K562 (cell line): ENCODE results near the gene TMEM266. TPM values are rescaled to one million over a fixed set of nuclear protein-coding genes. Genes with fewer than 3 reads are reported as not detected.

ENCODE experiments used
- ATAC-seq: fragments of 200-7000 bp; cut with Tn5 transposase; 3 replicates; pipeline ENCODE4 v1.9.1; 2020; ENCODE audit warnings: moderate library complexity
- BruUV-seq: library from RNA; stranded (reverse); fragments of 400-500 nt; replicated peaks from 2 replicates; lab custom pipeline; 2021; lab: Mats Ljungman, UMichigan
- CTCF ChIA-PET: fragments of 300-600 bp; formaldehyde crosslinking; extraction: SDS; loops from one replicate; lab custom pipeline; 2021; ENCODE audit warnings: low intra/inter-chr PET ratio; lab: Yijun Ruan, JAX
- POLR2A ChIA-PET: fragments of 300-600, 350-650 bp; sonication (Branson Sonifier 250); formaldehyde crosslinking; extraction: SDS; loops from one replicate; lab custom pipeline; 2021; ENCODE audit warnings: antibody characterized with exemption, inconsistent platforms; lab: Yijun Ruan, JAX
- DNase-seq, 4 experiments: peaks; one replicate each; pipeline versions ENCODE4 v3.0.0 to v3.0.0-alpha.2; 2011 to 2018; ENCODE audit warnings: low spot score in 3 of 4, mixed read lengths in 3 of 4; ENCODE audit errors: extremely low read depth in 1 of 4
- FAIRE-seq: peaks from 2 replicates; lab custom pipeline; 2011; peaks lifted over from hg19 to GRCh38; lab: Jason Lieb, UNC
- H2AFZ ChIP-seq: 2 replicates; pipeline ENCODE4 v1.6.0; 2011; ENCODE audit warnings: low read depth, low read length, control low read depth, inconsistent platforms
- H3K27ac ChIP-seq: fragments of 200-600 bp; 3 replicates; pipeline ENCODE4 v1.8.0; 2011; ENCODE audit warnings: low read depth, mild to moderate bottlenecking, control low read depth, inconsistent platforms, low read length, moderate library complexity, mixed read lengths; ENCODE audit errors: extremely low read depth
- H3K27me3 ChIP-seq, 2 experiments: fragments of 300-600 bp in 1 of 2; 2 replicates in 1 of 2; 3 replicates in 1 of 2; pipeline versions ENCODE4 v1.6.0 to v1.8.0; 2011; ENCODE audit warnings: inconsistent platforms in 2 of 2, low read length in 2 of 2, mild to moderate bottlenecking in 1 of 2, mixed read lengths in 1 of 2, moderate library complexity in 1 of 2; ENCODE audit not compliant: control insufficient read depth in 2 of 2, insufficient read depth in 2 of 2
- H3K36me3 ChIP-seq: fragments of 300-600 bp; 3 replicates; pipeline ENCODE4 v1.8.0; 2011; ENCODE audit warnings: mild to moderate bottlenecking, low read length, inconsistent platforms; ENCODE audit not compliant: control insufficient read depth, insufficient read depth
- H3K4me1 ChIP-seq, 2 experiments: fragments of 200-600 bp in 1 of 2; replicated peaks in 1 of 2; 2 replicates in 1 of 2; 3 replicates in 1 of 2; pipeline versions ENCODE4 v1.5.1 to v1.8.0; 2011; ENCODE audit warnings: inconsistent platforms in 2 of 2, low read length in 2 of 2, mild to moderate bottlenecking in 1 of 2, mixed read lengths in 1 of 2, moderate library complexity in 1 of 2; ENCODE audit not compliant: control insufficient read depth in 2 of 2, insufficient read depth in 2 of 2
- H3K4me2 ChIP-seq: 2 replicates; pipeline ENCODE4 v1.6.1; 2011; ENCODE audit warnings: low read length, control low read depth, inconsistent platforms, mixed read lengths; ENCODE audit not compliant: insufficient read depth
- H3K4me3 ChIP-seq: fragments of 200-600 bp; sonication (generic), shearing (Covaris generic); 2 replicates; pipeline ENCODE4 v1.5.1; 2016; ENCODE audit warnings: control low read depth, inconsistent platforms
- H3K79me2 ChIP-seq: fragments of 200-600 bp; 3 replicates; pipeline ENCODE4 v1.8.0; 2011; ENCODE audit warnings: low read length, inconsistent platforms; ENCODE audit not compliant: control insufficient read depth, insufficient read depth
- H3K9ac ChIP-seq, 2 experiments: 2 replicates each; pipeline versions ENCODE4 v1.6.0 to v1.6.1; 2011; ENCODE audit warnings: low read depth in 2 of 2, low read length in 2 of 2, control low read depth in 1 of 2, inconsistent platforms in 1 of 2, mild to moderate bottlenecking in 1 of 2, mixed read lengths in 1 of 2; ENCODE audit not compliant: insufficient read depth in 1 of 2
- H3K9me1 ChIP-seq: one replicate; pipeline ENCODE4 v1.6.0; 2011; ENCODE audit warnings: inconsistent platforms, mild to moderate bottlenecking, low read length, moderate library complexity; ENCODE audit not compliant: control insufficient read depth, insufficient read depth
- H3K9me3 ChIP-seq: replicated peaks from 2 replicates; pipeline ENCODE4 v1.5.1; 2011; ENCODE audit warnings: low read depth, low read length, inconsistent platforms; ENCODE audit not compliant: control insufficient read depth, insufficient read depth
- H4K20me1 ChIP-seq: replicated peaks from 2 replicates; pipeline ENCODE4 v1.6.1; 2011; ENCODE audit warnings: low read length, inconsistent platforms, mixed read lengths; ENCODE audit not compliant: control insufficient read depth, insufficient read depth
- CEBPZ ChIP-seq: fragments of 150-350 bp; IDR thresholded peaks from 2 replicates; pipeline ENCODE4 v1.6.1; 2014; ENCODE audit warnings: low read depth, mild to moderate bottlenecking, low read length, borderline replicate concordance
- EP300 ChIP-seq: IDR thresholded peaks from 2 replicates; pipeline ENCODE4 v1.6.1; 2012; ENCODE audit warnings: low read length, improper control_type of control experiment
- MCM7 ChIP-seq, 2 experiments: fragments of 450-650 bp; IDR thresholded peaks; 2 replicates each; pipeline ENCODE4 v1.6.1; 2016 to 2018
- SMARCA4 ChIP-seq: fragments of 450-650 bp; IDR thresholded peaks from 2 replicates; pipeline ENCODE4 v1.6.1; 2016
- SOX6 ChIP-seq: fragments of 450-650 bp; IDR thresholded peaks from 2 replicates; pipeline ENCODE4 v1.6.1; 2014; ENCODE audit warnings: mild to moderate bottlenecking
- STAT5A ChIP-seq: IDR thresholded peaks from 2 replicates; pipeline ENCODE4 v1.6.1; 2012; ENCODE audit warnings: low read length, inconsistent platforms, borderline replicate concordance
- ZBTB9 ChIP-seq: fragments of 450-650 bp; formaldehyde crosslinking; IDR thresholded peaks from 2 replicates; pipeline ENCODE4 v1.4.0; 2020; ENCODE audit warnings: mild to moderate bottlenecking, moderate library complexity
- WGBS: fragments of 100-300 bp; shearing (Covaris generic); methylation state at CpG from one replicate; pipeline ENCODE4 v1.1.6; 2016; ENCODE audit warnings: low coverage, mixed read lengths; ENCODE audit not compliant: insufficient coverage; ENCODE audit errors: missing lambda C conversion rate; 5-methylcytosine and 5-hydroxymethylcytosine counted together
- in situ Hi-C: fragments of 300-500 bp; cut with MboI; formaldehyde crosslinking; loops from 4 replicates; pipeline ENCODE4 v1.15.0; 2018; ENCODE audit warnings: inconsistent platforms, mixed read lengths
- intact Hi-C: fragments of 100-400 bp; cut with micrococcal nuclease; formaldehyde crosslinking; loops from 2 replicates; pipeline ENCODE4 v1.14.2; 2022
- polyA plus RNA-seq, 8 experiments: library from polyadenylated mRNA; depleted of rRNA in 4 of 8; stranded (reverse) in 5 of 8; unstranded in 3 of 8; fragments of >200 nt; fragmentation: Nextera tagmentation in 2 of 8; fragmentation: Illumina TruSeq in 1 of 8; extraction: Ambion mirVana in 2 of 8; extraction: Trizol in 1 of 8; gene quantifications; 2 replicates each; pipeline versions ENCODE4 v1.2.1 to v1.2.3, GENCODE V29; 2011 to 2014; ENCODE audit warnings: inconsistent platforms in 1 of 8, missing spikeins in 1 of 8
- total RNA-seq, 7 experiments: library from RNA; depleted of rRNA in 6 of 7; stranded (reverse); fragments of >200 nt in 6 of 7; fragmentation: Illumina TruSeq in 2 of 7; extraction: Trizol in 2 of 7; gene quantifications; 2 replicates each; pipeline versions ENCODE4 v1.2.1 to v1.2.3, GENCODE V29; 2011 to 2021; ENCODE audit warnings: low replicate concordance in 1 of 7
- TF ChIP-seq, protein P1 (sequence below), 2 experiments: fragments of 450-650 bp in 1 of 2; sonication (generic) in 1 of 2; formaldehyde crosslinking in 1 of 2; IDR thresholded peaks; 2 replicates each; pipeline versions ENCODE4 v1.7.1 to v1.9.0; 2016 to 2022; ENCODE audit warnings: inconsistent platforms in 1 of 2, mild to moderate bottlenecking in 1 of 2, missing genetic modification reagents in 1 of 2

The TMEM266 gene
- total and polyA plus RNA-seq, 9 of the 15 experiments (the other 6 are each of a cell fraction or from before 2014, with no cell fraction given) = not detected

GRCh38 chr15:76135516-76135915 lies 75.7 kb downstream of the TMEM266 start:
- CTCF ChIA-PET = no interaction called here
- intact Hi-C loops (loop anchor here (10.0 kb wide), 1 partner anchor 181 kb away; no protein-coding TSS in a partner anchor), in situ Hi-C loops (no loop called here)
- Histone ChIP-seq H3K9ac (no peak overlapping the region), H3K4me1 (no peaks in the 10 kb centered on the region; a peak in 1 of 5 replicates), H3K36me3 (no peaks in the 10 kb centered on the region), H3K27me3 (peaks cover 18 to 62% of the 10 kb centered on the region in 2 experiments), H3K4me3 (no peak overlapping the region), H3K9me1 (no peaks in the 10 kb centered on the region), H3K79me2 (no peaks in the 10 kb centered on the region), H3K9me3 (no peaks in the 10 kb centered on the region), H2AFZ (no peak overlapping the region), H3K4me2 (no peak overlapping the region), H4K20me1 (0 out of 2 replicates have a peak, but pooled peaks cover 6% of the 10 kb centered on the region), H3K27ac (no peak overlapping the region)
- no peak for FAIRE-seq
- no TSS peak for BruUV-seq
- WGBS = 11% methylated on average over 2 of the region's 2 CpGs
- POLR2A ChIA-PET = interaction anchor here (1.4 kb wide), 1 partner anchor 12 kb away, joined by 4 read pairs; no protein-coding TSS in a partner anchor
- no peak for DNase-seq
- ATAC-seq = no peak
- TF ChIP-seq ZBTB9 (CRISPR knock-in tag) = no peak
- TF ChIP-seq SOX6 = no peak
- TF ChIP-seq STAT5A = no peak
- TF ChIP-seq EP300 = no peak
- no peak for TF ChIP-seq SMARCA4
- no peak for TF ChIP-seq MCM7 (IDR thresholded peaks at IDR 0.05)
- TF ChIP-seq CEBPZ = no peak
- TF ChIP-seq, protein P1, sequence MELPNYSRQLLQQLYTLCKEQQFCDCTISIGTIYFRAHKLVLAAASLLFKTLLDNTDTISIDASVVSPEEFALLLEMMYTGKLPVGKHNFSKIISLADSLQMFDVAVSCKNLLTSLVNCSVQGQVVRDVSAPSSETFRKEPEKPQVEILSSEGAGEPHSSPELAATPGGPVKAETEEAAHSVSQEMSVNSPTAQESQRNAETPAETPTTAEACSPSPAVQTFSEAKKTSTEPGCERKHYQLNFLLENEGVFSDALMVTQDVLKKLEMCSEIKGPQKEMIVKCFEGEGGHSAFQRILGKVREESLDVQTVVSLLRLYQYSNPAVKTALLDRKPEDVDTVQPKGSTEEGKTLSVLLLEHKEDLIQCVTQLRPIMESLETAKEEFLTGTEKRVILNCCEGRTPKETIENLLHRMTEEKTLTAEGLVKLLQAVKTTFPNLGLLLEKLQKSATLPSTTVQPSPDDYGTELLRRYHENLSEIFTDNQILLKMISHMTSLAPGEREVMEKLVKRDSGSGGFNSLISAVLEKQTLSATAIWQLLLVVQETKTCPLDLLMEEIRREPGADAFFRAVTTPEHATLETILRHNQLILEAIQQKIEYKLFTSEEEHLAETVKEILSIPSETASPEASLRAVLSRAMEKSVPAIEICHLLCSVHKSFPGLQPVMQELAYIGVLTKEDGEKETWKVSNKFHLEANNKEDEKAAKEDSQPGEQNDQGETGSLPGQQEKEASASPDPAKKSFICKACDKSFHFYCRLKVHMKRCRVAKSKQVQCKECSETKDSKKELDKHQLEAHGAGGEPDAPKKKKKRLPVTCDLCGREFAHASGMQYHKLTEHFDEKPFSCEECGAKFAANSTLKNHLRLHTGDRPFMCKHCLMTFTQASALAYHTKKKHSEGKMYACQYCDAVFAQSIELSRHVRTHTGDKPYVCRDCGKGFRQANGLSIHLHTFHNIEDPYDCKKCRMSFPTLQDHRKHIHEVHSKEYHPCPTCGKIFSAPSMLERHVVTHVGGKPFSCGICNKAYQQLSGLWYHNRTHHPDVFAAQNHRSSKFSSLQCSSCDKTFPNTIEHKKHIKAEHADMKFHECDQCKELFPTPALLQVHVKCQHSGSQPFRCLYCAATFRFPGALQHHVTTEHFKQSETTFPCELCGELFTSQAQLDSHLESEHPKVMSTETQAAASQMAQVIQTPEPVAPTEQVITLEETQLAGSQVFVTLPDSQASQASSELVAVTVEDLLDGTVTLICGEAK (IDR thresholded peaks at IDR 0.05) = no peak
- TF ChIP-seq, protein P1 (CRISPR knock-in tag; IDR thresholded peaks at IDR 0.05) = no peak
